K562 (cell line): Measurements from ENCODE around the gene KLHL25. TPM values are rescaled to one million over a fixed set of nuclear protein-coding genes. Genes with fewer than 3 reads are reported as not detected.

ENCODE experiments used
- ATAC-seq: fragments of 200-7000 bp; cut with Tn5 transposase; 3 replicates; pipeline ENCODE4 v1.9.1; 2020; ENCODE audit warnings: moderate library complexity
- BruUV-seq: library from RNA; stranded (reverse); fragments of 400-500 nt; replicated peaks from 2 replicates; lab custom pipeline; 2021; lab: Mats Ljungman, UMichigan
- CTCF ChIA-PET: fragments of 300-600 bp; formaldehyde crosslinking; extraction: SDS; loops from one replicate; lab custom pipeline; 2021; ENCODE audit warnings: low intra/inter-chr PET ratio; lab: Yijun Ruan, JAX
- POLR2A ChIA-PET: fragments of 300-600, 350-650 bp; sonication (Branson Sonifier 250); formaldehyde crosslinking; extraction: SDS; loops from one replicate; lab custom pipeline; 2021; ENCODE audit warnings: antibody characterized with exemption, inconsistent platforms; lab: Yijun Ruan, JAX
- DNase-seq, 4 experiments: peaks; one replicate each; pipeline versions ENCODE4 v3.0.0 to v3.0.0-alpha.2; 2011 to 2018; ENCODE audit warnings: low spot score in 3 of 4, mixed read lengths in 3 of 4; ENCODE audit errors: extremely low read depth in 1 of 4
- FAIRE-seq: peaks from 2 replicates; lab custom pipeline; 2011; peaks lifted over from hg19 to GRCh38; lab: Jason Lieb, UNC
- H2AFZ ChIP-seq: 2 replicates; pipeline ENCODE4 v1.6.0; 2011; ENCODE audit warnings: low read depth, low read length, control low read depth, inconsistent platforms
- H3K27ac ChIP-seq: fragments of 200-600 bp; 3 replicates; pipeline ENCODE4 v1.8.0; 2011; ENCODE audit warnings: low read depth, mild to moderate bottlenecking, control low read depth, inconsistent platforms, low read length, moderate library complexity, mixed read lengths; ENCODE audit errors: extremely low read depth
- H3K27me3 ChIP-seq, 2 experiments: fragments of 300-600 bp in 1 of 2; 2 replicates in 1 of 2; 3 replicates in 1 of 2; pipeline versions ENCODE4 v1.6.0 to v1.8.0; 2011; ENCODE audit warnings: inconsistent platforms in 2 of 2, low read length in 2 of 2, mild to moderate bottlenecking in 1 of 2, mixed read lengths in 1 of 2, moderate library complexity in 1 of 2; ENCODE audit not compliant: control insufficient read depth in 2 of 2, insufficient read depth in 2 of 2
- H3K36me3 ChIP-seq: fragments of 300-600 bp; 3 replicates; pipeline ENCODE4 v1.8.0; 2011; ENCODE audit warnings: mild to moderate bottlenecking, low read length, inconsistent platforms; ENCODE audit not compliant: control insufficient read depth, insufficient read depth
- H3K4me1 ChIP-seq, 2 experiments: fragments of 200-600 bp in 1 of 2; replicated peaks in 1 of 2; 2 replicates in 1 of 2; 3 replicates in 1 of 2; pipeline versions ENCODE4 v1.5.1 to v1.8.0; 2011; ENCODE audit warnings: inconsistent platforms in 2 of 2, low read length in 2 of 2, mild to moderate bottlenecking in 1 of 2, mixed read lengths in 1 of 2, moderate library complexity in 1 of 2; ENCODE audit not compliant: control insufficient read depth in 2 of 2, insufficient read depth in 2 of 2
- H3K4me2 ChIP-seq: 2 replicates; pipeline ENCODE4 v1.6.1; 2011; ENCODE audit warnings: low read length, control low read depth, inconsistent platforms, mixed read lengths; ENCODE audit not compliant: insufficient read depth
- H3K4me3 ChIP-seq: fragments of 200-600 bp; sonication (generic), shearing (Covaris generic); 2 replicates; pipeline ENCODE4 v1.5.1; 2016; ENCODE audit warnings: control low read depth, inconsistent platforms
- H3K79me2 ChIP-seq: fragments of 200-600 bp; 3 replicates; pipeline ENCODE4 v1.8.0; 2011; ENCODE audit warnings: low read length, inconsistent platforms; ENCODE audit not compliant: control insufficient read depth, insufficient read depth
- H3K9ac ChIP-seq, 2 experiments: 2 replicates each; pipeline versions ENCODE4 v1.6.0 to v1.6.1; 2011; ENCODE audit warnings: low read depth in 2 of 2, low read length in 2 of 2, control low read depth in 1 of 2, inconsistent platforms in 1 of 2, mild to moderate bottlenecking in 1 of 2, mixed read lengths in 1 of 2; ENCODE audit not compliant: insufficient read depth in 1 of 2
- H3K9me1 ChIP-seq: one replicate; pipeline ENCODE4 v1.6.0; 2011; ENCODE audit warnings: inconsistent platforms, mild to moderate bottlenecking, low read length, moderate library complexity; ENCODE audit not compliant: control insufficient read depth, insufficient read depth
- H3K9me3 ChIP-seq: replicated peaks from 2 replicates; pipeline ENCODE4 v1.5.1; 2011; ENCODE audit warnings: low read depth, low read length, inconsistent platforms; ENCODE audit not compliant: control insufficient read depth, insufficient read depth
- H4K20me1 ChIP-seq: replicated peaks from 2 replicates; pipeline ENCODE4 v1.6.1; 2011; ENCODE audit warnings: low read length, inconsistent platforms, mixed read lengths; ENCODE audit not compliant: control insufficient read depth, insufficient read depth
- ESRRA ChIP-seq: fragments of 450-650 bp; IDR thresholded peaks from 2 replicates; pipeline ENCODE4 v1.6.1; 2014; ENCODE audit warnings: low read depth, mild to moderate bottlenecking, moderate library complexity, borderline replicate concordance
- MCM3 ChIP-seq: fragments of 450-650 bp; IDR thresholded peaks from 2 replicates; pipeline ENCODE4 v1.6.1; 2016
- RNF2 ChIP-seq: sonication (generic); IDR thresholded peaks from 2 replicates; pipeline ENCODE4 v1.6.1; 2016
- SMARCA5 ChIP-seq: fragments of 450-650 bp; IDR thresholded peaks from 2 replicates; pipeline ENCODE4 v1.6.1; 2016
- ZBTB33 ChIP-seq: sonication (generic); formaldehyde crosslinking; IDR thresholded peaks from 2 replicates; pipeline ENCODE4 v1.8.1; 2023; ENCODE audit warnings: mild to moderate bottlenecking, missing genetic modification reagents
- ZEB2 ChIP-seq: fragments of 450-650 bp; IDR thresholded peaks from 2 replicates; pipeline ENCODE4 v1.6.1; 2016
- ZNF165 ChIP-seq: fragments of 250-450 bp; sonication (Bioruptor Pico); IDR thresholded peaks from 2 replicates; pipeline ENCODE4 v1.4.0; 2020; ENCODE audit warnings: borderline replicate concordance
- ZNF586 ChIP-seq: fragments of 450-650 bp; formaldehyde crosslinking; conservative IDR thresholded peaks from 2 replicates; pipeline ENCODE4 v1.4.0; 2020; ENCODE audit warnings: mild to moderate bottlenecking, moderate library complexity
- WGBS: fragments of 100-300 bp; shearing (Covaris generic); methylation state at CpG from one replicate; pipeline ENCODE4 v1.1.6; 2016; ENCODE audit warnings: low coverage, mixed read lengths; ENCODE audit not compliant: insufficient coverage; ENCODE audit errors: missing lambda C conversion rate; 5-methylcytosine and 5-hydroxymethylcytosine counted together
- in situ Hi-C: fragments of 300-500 bp; cut with MboI; formaldehyde crosslinking; loops from 4 replicates; pipeline ENCODE4 v1.15.0; 2018; ENCODE audit warnings: inconsistent platforms, mixed read lengths
- intact Hi-C: fragments of 100-400 bp; cut with micrococcal nuclease; formaldehyde crosslinking; loops from 2 replicates; pipeline ENCODE4 v1.14.2; 2022
- polyA plus RNA-seq, 8 experiments: library from polyadenylated mRNA; depleted of rRNA in 4 of 8; stranded (reverse) in 5 of 8; unstranded in 3 of 8; fragments of >200 nt; fragmentation: Nextera tagmentation in 2 of 8; fragmentation: Illumina TruSeq in 1 of 8; extraction: Ambion mirVana in 2 of 8; extraction: Trizol in 1 of 8; gene quantifications; 2 replicates each; pipeline versions ENCODE4 v1.2.1 to v1.2.3, GENCODE V29; 2011 to 2014; ENCODE audit warnings: inconsistent platforms in 1 of 8, missing spikeins in 1 of 8
- total RNA-seq, 7 experiments: library from RNA; depleted of rRNA in 6 of 7; stranded (reverse); fragments of >200 nt in 6 of 7; fragmentation: Illumina TruSeq in 2 of 7; extraction: Trizol in 2 of 7; gene quantifications; 2 replicates each; pipeline versions ENCODE4 v1.2.1 to v1.2.3, GENCODE V29; 2011 to 2021; ENCODE audit warnings: low replicate concordance in 1 of 7
- TF ChIP-seq, protein P1 (sequence below): sonication (generic); formaldehyde crosslinking; IDR thresholded peaks from 2 replicates; pipeline ENCODE4 v1.8.1; 2022; ENCODE audit warnings: missing genetic modification reagents

KLHL25 gene
- total and polyA plus RNA-seq, 9 of the 15 experiments (the other 6 are each of a cell fraction or from before 2014, with no cell fraction given) = 0.04 to 0.14 (median 0.10) TPM; not detected in 3

DNA sequence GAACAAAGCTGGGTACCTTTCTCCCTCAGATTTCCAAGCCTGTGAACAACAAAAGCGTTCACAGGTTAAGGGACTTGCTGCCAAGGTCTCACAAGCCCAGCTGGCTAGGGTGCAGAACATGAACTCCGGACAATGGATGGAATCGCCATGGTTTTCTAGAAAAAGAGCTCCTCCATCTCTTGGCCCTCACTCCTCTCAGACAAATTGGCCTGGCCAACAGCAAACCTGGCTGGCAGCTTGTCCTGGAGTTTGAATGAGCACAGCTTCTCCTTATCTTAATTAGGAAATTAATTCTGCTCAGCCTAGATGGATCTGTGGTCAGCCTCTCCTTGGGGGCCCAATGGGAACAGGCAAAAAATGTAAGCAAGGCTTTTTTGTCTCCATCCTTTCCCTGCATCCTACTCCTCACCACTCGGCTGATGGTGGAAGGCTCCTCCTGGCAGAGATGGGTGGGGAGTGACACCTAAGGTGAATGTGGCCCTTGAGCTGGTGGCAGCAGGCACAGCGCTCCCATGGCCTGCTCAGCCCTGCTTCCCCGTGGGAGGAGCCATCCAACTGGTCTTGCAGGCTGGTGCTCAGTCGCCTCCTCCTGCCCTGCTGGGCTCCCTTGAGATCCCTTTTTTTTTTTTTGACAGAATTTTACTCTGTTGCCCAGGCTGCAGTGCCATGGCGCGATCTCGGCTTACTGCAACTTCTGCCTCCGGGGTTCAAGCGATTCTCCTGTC, 5.8 kb downstream of the KLHL25 start:
- intact Hi-C loops = no loop called here

More for the DNA sequence above, 5.8 kb downstream of the KLHL25 start:
- Histone ChIP-seq H3K27me3 (peaks cover 8 to 45% of the 10 kb centered on the region in 2 experiments; a peak in 4 of 5 replicates), H3K4me2 (no peak overlapping the region), H4K20me1 (0 out of 2 replicates have a peak, but pooled peaks cover 10% of the 10 kb centered on the region), H3K9me1 (no peaks in the 10 kb centered on the region), H3K9ac (no peak overlapping the region), H3K27ac (no peak overlapping the region), H3K4me1 (peaks cover 0 to under 1% of the 10 kb centered on the region in 2 experiments; a peak in 2 of 5 replicates), H3K4me3 (no peak overlapping the region), H3K9me3 (no peaks in the 10 kb centered on the region), H2AFZ (no peak overlapping the region), H3K79me2 (no peaks in the 10 kb centered on the region), H3K36me3 (no peaks in the 10 kb centered on the region)
- TF ChIP-seq SMARCA5 (no peak), ZNF165 (CRISPR knock-in tag) (no peak), RNF2 (no peak), ZNF586 (CRISPR knock-in tag) (no peak), MCM3 (no peak), ESRRA (no peak), ZBTB33 (CRISPR knock-in tag) (no peak), ZEB2 (no peak)
- TF ChIP-seq, protein P1, sequence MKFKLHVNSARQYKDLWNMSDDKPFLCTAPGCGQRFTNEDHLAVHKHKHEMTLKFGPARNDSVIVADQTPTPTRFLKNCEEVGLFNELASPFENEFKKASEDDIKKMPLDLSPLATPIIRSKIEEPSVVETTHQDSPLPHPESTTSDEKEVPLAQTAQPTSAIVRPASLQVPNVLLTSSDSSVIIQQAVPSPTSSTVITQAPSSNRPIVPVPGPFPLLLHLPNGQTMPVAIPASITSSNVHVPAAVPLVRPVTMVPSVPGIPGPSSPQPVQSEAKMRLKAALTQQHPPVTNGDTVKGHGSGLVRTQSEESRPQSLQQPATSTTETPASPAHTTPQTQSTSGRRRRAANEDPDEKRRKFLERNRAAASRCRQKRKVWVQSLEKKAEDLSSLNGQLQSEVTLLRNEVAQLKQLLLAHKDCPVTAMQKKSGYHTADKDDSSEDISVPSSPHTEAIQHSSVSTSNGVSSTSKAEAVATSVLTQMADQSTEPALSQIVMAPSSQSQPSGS (CRISPR knock-in tag) = no peak
- WGBS = 0% methylated on average over 12 of the region's 12 CpGs
- DNase-seq (no peak), FAIRE-seq (no peak), ATAC-seq (no peak)
- ChIA-PET CTCF (no interaction called here), POLR2A (interaction anchor here (1.6 kb wide), 1 partner anchor 10 kb away, joined by 7 read pairs; no protein-coding TSS in a partner anchor)
- in situ Hi-C loops = no loop called here
- BruUV-seq = no TSS peak
